TTC549 (cell line): ENCODE results near the gene GPX3.

ENCODE experiments used
- FAIRE-seq: peaks from 2 replicates; lab custom pipeline; 2012; peaks lifted over from hg19 to GRCh38; lab: Jason Lieb, UNC

The GPX3 gene

GRCh38 chr5:151034422-151035379 lies 14.3 kb downstream of the GPX3 start:
- FAIRE-seq: no peak

- no peak for FAIRE-seq
These were observed 16.2 kb downstream of the GPX3 start for GRCh38 chr5:151036556-151036955.

GRCh38 chr5:151037561-151038411 lies 17.4 kb downstream of the GPX3 start:
- no peak for FAIRE-seq

GRCh38 chr5:151038412-151038745 lies 18.0 kb downstream of the GPX3 start:
- no peak for FAIRE-seq

GRCh38 chr5:151038801-151039238 lies 18.4 kb downstream of the GPX3 start:
- no peak for FAIRE-seq

- FAIRE-seq: no peak
These were observed 19.3 kb downstream of the GPX3 start for GRCh38 chr5:151039665-151040064.

- FAIRE-seq: no peak
These were observed 19.9 kb downstream of the GPX3 start for GRCh38 chr5:151040211-151040747.

GRCh38 chr5:151041577-151042268 lies 21.3 kb downstream of the GPX3 start:
- FAIRE-seq: no peak

GRCh38 chr5:151042453-151043093 lies 22.2 kb downstream of the GPX3 start:
- FAIRE-seq: no peak

GRCh38 chr5:151047814-151048425 lies 27.5 kb downstream of the GPX3 start:
- FAIRE-seq: no peak

- FAIRE-seq: no peak
These were observed 28.1 kb downstream of the GPX3 start for GRCh38 chr5:151048526-151048925.

GRCh38 chr5:151051066-151051930 lies 30.9 kb downstream of the GPX3 start:
- peak; percentile 49 for FAIRE-seq

- no peak for FAIRE-seq
These were observed 31.7 kb downstream of the GPX3 start for GRCh38 chr5:151051931-151052608.

GRCh38 chr5:151052836-151053235 lies 32.4 kb downstream of the GPX3 start:
- FAIRE-seq: no peak

- FAIRE-seq: no peak
These were observed 33.5 kb downstream of the GPX3 start for GRCh38 chr5:151053796-151054462.

- no peak for FAIRE-seq
These were observed 34.3 kb downstream of the GPX3 start for GRCh38 chr5:151054709-151055108.

- FAIRE-seq: no peak
These were observed 34.9 kb downstream of the GPX3 start for GRCh38 chr5:151055336-151055735.

GRCh38 chr5:151056379-151057325 lies 36.3 kb downstream of the GPX3 start:
- no peak for FAIRE-seq
